Bronchial epithelial cell (primary cell): ENCODE measurements around the gene MMP28. TPM values are rescaled to one million over a fixed set of nuclear protein-coding genes. Genes with fewer than 3 reads are reported as not detected.

ENCODE experiments used
- DNase-seq: peaks from one replicate; pipeline ENCODE4 v3.0.0-alpha.2; 2010; ENCODE audit warnings: low read depth
- FAIRE-seq: peaks from 2 replicates; lab custom pipeline; 2011; peaks lifted over from hg19 to GRCh38; lab: Jason Lieb, UNC
- H3K27me3 ChIP-seq: 2 replicates; pipeline ENCODE4 v1.5.1; 2011; ENCODE audit warnings: low read length; ENCODE audit not compliant: control insufficient read depth, insufficient read depth
- H3K36me3 ChIP-seq: 2 replicates; pipeline ENCODE4 v1.5.1; 2011; ENCODE audit warnings: low read length; ENCODE audit not compliant: control insufficient read depth, insufficient read depth
- H3K4me3 ChIP-seq: 2 replicates; pipeline ENCODE4 v1.5.1; 2011; ENCODE audit warnings: mild to moderate bottlenecking, low read depth, low read length, control low read depth
- CTCF ChIP-seq: IDR thresholded peaks from 2 replicates; pipeline ENCODE4 v1.5.1; 2011; ENCODE audit warnings: mild to moderate bottlenecking, moderate library complexity, low read length, control low read depth, inconsistent platforms; ENCODE audit not compliant: insufficient read depth, severe bottlenecking
- total RNA-seq: library from RNA; depleted of rRNA; stranded (reverse); fragments of >200 nt; gene quantifications from 2 replicates; pipeline ENCODE4 v1.2.1, GENCODE V29; 2014

The MMP28 gene
- total RNA-seq, 1 donor from 2014 or later, result 42.6 TPM

GRCh38 chr17:35726127-35726952, 69.1 kb downstream of the MMP28 start:
- no peak for TF ChIP-seq CTCF
- Histone ChIP-seq H3K27me3 (no peaks in the 10 kb centered on the region), H3K4me3 (no peak overlapping the region), H3K36me3 (peaks cover 4% of the 10 kb centered on the region)
- no peak for FAIRE-seq
- DNase-seq, result peak; percentile 41

- Histone ChIP-seq H3K36me3 (peaks cover 4% of the 10 kb centered on the region), H3K4me3 (no peak overlapping the region), H3K27me3 (no peaks in the 10 kb centered on the region)
- DNase-seq, result no peak
- no peak for FAIRE-seq
- no peak for TF ChIP-seq CTCF
These were observed 69.7 kb downstream of the MMP28 start for GRCh38 chr17:35725802-35726126.

GRCh38 chr17:35725058-35725457, 70.4 kb downstream of the MMP28 start:
- Histone ChIP-seq H3K27me3 (no peaks in the 10 kb centered on the region), H3K4me3 (no peak overlapping the region), H3K36me3 (peaks cover 4% of the 10 kb centered on the region)
- FAIRE-seq, result no peak
- DNase-seq, result no peak
- TF ChIP-seq CTCF, result no peak

- FAIRE-seq (no peak), DNase-seq (no peak)
- no peak for TF ChIP-seq CTCF
- H3K27me3 ChIP-seq, result no peaks in the 10 kb centered on the region
- no peak overlapping the region for H3K4me3 ChIP-seq
- H3K36me3 ChIP-seq, result peaks cover 4% of the 10 kb centered on the region
These were observed 71.7 kb downstream of the MMP28 start for GRCh38 chr17:35723735-35724134.

- TF ChIP-seq CTCF, result no peak
- no peak overlapping the region for H3K4me3 ChIP-seq
- H3K27me3 ChIP-seq, result no peaks in the 10 kb centered on the region
- H3K36me3 ChIP-seq, result peaks cover 5% of the 10 kb centered on the region
- no peak for DNase-seq
- FAIRE-seq, result no peak
These were observed 78.0 kb downstream of the MMP28 start for GRCh38 chr17:35717475-35717874.

- no peak for FAIRE-seq
- DNase-seq, result no peak
- H3K36me3 ChIP-seq, result peaks cover 5% of the 10 kb centered on the region
- H3K27me3 ChIP-seq, result no peaks in the 10 kb centered on the region
- no peak overlapping the region for H3K4me3 ChIP-seq
- no peak for TF ChIP-seq CTCF
These were observed 78.5 kb downstream of the MMP28 start for GRCh38 chr17:35716897-35717465.
